Measurements from ENCODE around the gene MOGAT1. TPM values are rescaled to one million over a fixed set of nuclear protein-coding genes. Genes with fewer than 3 reads are reported as not detected.
"Not testable (repeated sequence)": the region's sequence is repeated elsewhere in the genome, so short reads cannot be mapped to it uniquely, and the experiment has no call there.

Gene MOGAT1
- total RNA-seq, 4 donors from 2014 or later = not detected

DNA sequence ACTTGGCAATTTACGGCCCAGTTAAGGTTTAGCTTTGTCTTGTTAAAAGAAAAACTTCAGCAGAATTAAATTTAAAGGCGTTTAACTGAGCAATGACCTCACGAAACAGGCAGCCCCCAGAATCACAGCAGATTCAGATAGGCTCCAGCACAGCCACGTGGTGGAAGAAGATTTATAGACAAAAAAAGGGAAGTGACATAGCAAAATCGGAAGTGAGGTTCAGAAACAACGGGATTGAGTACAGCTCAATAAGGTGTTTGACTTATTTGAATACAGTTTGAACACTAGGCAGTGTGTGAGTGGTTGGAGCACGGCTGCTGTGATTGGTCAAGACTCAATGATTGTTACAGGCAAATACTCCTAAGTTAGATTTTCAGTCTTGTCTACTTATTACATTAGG, 79.8 kb downstream of the MOGAT1 start:
- DNase-seq (ENCODE audit: low spot score in 2 of 2) = no peak
- TF ChIP-seq POLR2A (IDR thresholded peaks at IDR 0.05) (no peak), POLR2AphosphoS5 (IDR thresholded peaks at IDR 0.05) (no peak), EP300 (IDR thresholded peaks at IDR 0.05) (no peak)
- TF ChIP-seq, protein P1, sequence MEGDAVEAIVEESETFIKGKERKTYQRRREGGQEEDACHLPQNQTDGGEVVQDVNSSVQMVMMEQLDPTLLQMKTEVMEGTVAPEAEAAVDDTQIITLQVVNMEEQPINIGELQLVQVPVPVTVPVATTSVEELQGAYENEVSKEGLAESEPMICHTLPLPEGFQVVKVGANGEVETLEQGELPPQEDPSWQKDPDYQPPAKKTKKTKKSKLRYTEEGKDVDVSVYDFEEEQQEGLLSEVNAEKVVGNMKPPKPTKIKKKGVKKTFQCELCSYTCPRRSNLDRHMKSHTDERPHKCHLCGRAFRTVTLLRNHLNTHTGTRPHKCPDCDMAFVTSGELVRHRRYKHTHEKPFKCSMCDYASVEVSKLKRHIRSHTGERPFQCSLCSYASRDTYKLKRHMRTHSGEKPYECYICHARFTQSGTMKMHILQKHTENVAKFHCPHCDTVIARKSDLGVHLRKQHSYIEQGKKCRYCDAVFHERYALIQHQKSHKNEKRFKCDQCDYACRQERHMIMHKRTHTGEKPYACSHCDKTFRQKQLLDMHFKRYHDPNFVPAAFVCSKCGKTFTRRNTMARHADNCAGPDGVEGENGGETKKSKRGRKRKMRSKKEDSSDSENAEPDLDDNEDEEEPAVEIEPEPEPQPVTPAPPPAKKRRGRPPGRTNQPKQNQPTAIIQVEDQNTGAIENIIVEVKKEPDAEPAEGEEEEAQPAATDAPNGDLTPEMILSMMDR (IDR thresholded peaks at IDR 0.05) = no peak
- 84% methylated on average over 7 of the region's 7 CpGs for WGBS

DNA sequence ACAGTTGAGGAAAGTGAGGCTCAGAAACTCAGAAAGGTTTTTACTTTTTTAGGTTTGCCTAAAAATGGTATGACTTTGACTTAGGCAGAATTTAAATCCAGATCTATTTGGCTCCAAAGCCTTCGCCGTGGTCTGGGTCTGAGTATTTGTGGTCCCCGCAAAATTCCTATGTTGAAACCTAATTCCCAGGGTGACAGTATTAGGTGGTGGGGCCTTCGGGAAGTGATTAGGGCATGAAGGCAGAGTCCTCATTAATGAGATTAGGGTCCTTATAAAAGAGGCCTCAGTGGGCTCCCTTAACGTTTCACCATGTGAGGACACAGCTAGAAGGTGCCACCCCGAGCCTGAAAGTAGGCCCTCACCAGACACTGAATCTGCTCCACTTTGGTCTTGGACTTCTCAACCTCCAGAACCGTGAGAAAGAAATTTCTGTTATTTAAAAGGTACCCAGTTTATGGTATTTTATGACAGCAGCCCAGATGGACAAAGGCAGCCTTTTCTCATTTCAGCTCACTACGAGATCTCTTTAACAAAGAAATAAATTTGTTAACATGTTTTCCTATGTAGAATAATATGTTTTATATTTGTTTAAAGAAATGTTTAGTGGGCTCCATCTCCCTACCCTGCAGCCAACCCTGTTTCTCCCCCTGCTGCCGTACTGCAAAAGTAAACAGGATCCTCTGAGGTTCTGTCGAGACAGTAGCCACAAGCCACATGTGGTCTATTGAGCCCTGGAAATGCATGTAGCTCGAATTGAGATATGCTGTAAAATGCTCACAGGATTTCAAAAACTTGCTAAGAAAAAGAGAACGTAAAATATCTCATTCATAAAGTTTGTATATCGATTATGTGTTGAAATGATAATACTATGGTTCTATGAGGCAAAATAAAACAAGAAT, 80.6 kb downstream of the MOGAT1 start:
- Histone ChIP-seq H3K27ac (peak overlapping the region; percentile 17), H3K9me3 (no peaks in the 10 kb centered on the region), H3K27me3 (no peaks in the 10 kb centered on the region), H3K4me1 (no peaks in the 10 kb centered on the region), H3K4me3 (no peak overlapping the region), H3K36me3 (no peaks in the 10 kb centered on the region)
- TF ChIP-seq EP300 (IDR thresholded peaks at IDR 0.05) (no peak), POLR2A (IDR thresholded peaks at IDR 0.05) (no peak), POLR2AphosphoS5 (IDR thresholded peaks at IDR 0.05) (no peak)
- TF ChIP-seq, protein P1 (IDR thresholded peaks at IDR 0.05) = no peak
- 83% methylated on average over 13 of the region's 13 CpGs for WGBS
- DNase-seq (ENCODE audit: low spot score in 2 of 2) = no peak

More for the DNA sequence above, 79.8 kb downstream of the MOGAT1 start:
- no peak overlapping the region for H3K27ac ChIP-seq
- H3K4me1 ChIP-seq = no peaks in the 10 kb centered on the region
- H3K36me3 ChIP-seq = no peaks in the 10 kb centered on the region
- H3K9me3 ChIP-seq = no peaks in the 10 kb centered on the region
- no peak overlapping the region for H3K4me3 ChIP-seq
- no peaks in the 10 kb centered on the region for H3K27me3 ChIP-seq

DNA sequence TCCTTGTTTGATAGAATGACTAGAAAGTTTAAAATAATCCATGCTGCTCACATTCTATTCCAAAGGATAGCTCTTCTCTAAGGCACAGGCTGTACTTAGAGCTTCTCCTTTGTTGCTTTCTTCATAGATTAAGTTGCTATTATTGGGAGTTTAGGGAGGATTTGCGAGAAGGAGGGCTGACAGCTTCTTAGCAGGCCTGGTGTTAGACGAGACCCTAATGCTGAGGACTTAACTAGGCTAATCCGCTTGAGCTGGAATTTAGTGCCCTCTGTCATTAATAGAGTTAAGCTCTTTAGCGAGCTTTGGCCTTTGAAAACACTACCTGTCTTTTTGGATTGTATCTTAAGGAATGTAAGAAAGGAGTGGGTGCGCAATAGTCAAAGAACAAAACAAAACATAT, 81.3 kb downstream of the MOGAT1 start:
- peak overlapping the region; percentile 17 for H3K27ac ChIP-seq
- no peaks in the 10 kb centered on the region for H3K27me3 ChIP-seq
- H3K4me1 ChIP-seq = no peaks in the 10 kb centered on the region
- TF ChIP-seq, protein P1 (IDR thresholded peaks at IDR 0.05) = no peak
- TF ChIP-seq POLR2A (IDR thresholded peaks at IDR 0.05) = no peak
- TF ChIP-seq POLR2AphosphoS5 (IDR thresholded peaks at IDR 0.05) = no peak
- TF ChIP-seq EP300 (IDR thresholded peaks at IDR 0.05) = no peak
- H3K36me3 ChIP-seq = no peaks in the 10 kb centered on the region
- DNase-seq (ENCODE audit: low spot score in 2 of 2) = no peak
- no peaks in the 10 kb centered on the region for H3K9me3 ChIP-seq
- WGBS = 88% methylated on average over 5 of the region's 5 CpGs
- H3K4me3 ChIP-seq = no peak overlapping the region

DNA sequence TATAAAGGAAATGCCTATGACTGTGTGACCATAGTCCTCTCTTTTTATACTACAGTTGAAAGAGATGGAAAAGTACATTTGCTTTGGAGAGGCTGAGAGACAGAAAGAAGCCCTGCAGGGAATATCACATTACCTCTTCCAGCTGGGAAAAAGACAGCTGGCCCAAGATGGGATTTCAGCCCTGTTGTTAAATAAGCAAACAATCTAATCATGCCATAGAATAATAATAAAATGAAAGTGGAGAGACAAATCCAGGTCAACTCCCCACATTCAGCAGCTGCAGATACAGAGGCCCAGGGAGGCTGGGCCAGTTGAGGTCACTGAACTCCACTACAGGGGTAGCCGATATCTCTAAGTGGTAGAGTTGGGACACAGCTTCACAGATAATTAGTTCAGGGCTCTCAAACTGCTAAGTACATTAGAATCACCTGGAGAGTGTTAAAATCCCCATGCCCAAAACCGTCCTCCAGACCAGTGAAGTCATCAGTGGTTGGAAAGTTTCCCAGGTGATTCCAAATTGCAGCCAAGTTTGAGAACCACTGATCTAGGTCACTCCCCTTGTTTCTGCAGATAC, 81.9 kb downstream of the MOGAT1 start:
- Histone ChIP-seq H3K4me1 (no peaks in the 10 kb centered on the region), H3K36me3 (no peaks in the 10 kb centered on the region), H3K27ac (no peak overlapping the region), H3K27me3 (no peaks in the 10 kb centered on the region), H3K9me3 (no peaks in the 10 kb centered on the region), H3K4me3 (no peak overlapping the region)
- DNase-seq (ENCODE audit: low spot score in 2 of 2) = no peak
- 42% methylated on average over 2 of the region's 2 CpGs for WGBS
- TF ChIP-seq POLR2A (IDR thresholded peaks at IDR 0.05) = no peak
- TF ChIP-seq POLR2AphosphoS5 (IDR thresholded peaks at IDR 0.05) = no peak
- TF ChIP-seq, protein P1 (IDR thresholded peaks at IDR 0.05) = no peak
- no peak for TF ChIP-seq EP300 (IDR thresholded peaks at IDR 0.05)

DNA sequence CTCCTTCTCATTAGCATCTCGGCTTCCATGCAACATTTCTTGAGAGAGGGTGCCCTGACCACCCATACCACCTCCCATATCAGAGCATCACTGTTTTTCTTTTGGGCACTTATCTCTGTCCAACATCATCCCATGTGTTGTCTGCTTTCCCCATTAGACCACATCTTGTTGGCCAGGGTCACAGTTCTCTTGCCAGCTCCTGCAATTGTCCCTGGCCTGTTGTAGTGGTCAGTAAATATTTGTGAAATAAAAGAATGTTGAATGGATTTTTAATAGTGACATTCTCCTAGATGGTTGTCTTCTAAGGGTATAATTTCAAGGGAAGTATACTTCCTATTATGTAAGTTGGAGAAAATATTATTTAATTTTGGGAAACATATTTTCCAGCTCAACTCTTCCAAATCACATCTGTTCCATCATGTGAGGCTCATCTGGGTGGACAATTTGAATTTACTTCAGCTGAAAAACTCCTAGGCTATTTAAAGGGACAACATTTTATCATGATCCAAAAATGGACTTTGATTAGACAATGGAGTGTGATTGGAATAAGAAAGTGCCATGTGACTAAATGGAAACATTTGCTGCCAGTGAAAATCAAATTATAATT, 83.0 kb downstream of the MOGAT1 start:
- DNase-seq (ENCODE audit: low spot score in 2 of 2) = no peak
- no peaks in the 10 kb centered on the region for H3K27me3 ChIP-seq
- H3K4me3 ChIP-seq = no peak overlapping the region
- WGBS = 80% methylated on average over 1 of the region's 1 CpG
- H3K9me3 ChIP-seq = no peaks in the 10 kb centered on the region
- H3K36me3 ChIP-seq = no peaks in the 10 kb centered on the region
- H3K4me1 ChIP-seq = no peaks in the 10 kb centered on the region
- H3K27ac ChIP-seq = no peak overlapping the region
- no peak for TF ChIP-seq POLR2AphosphoS5 (IDR thresholded peaks at IDR 0.05)
- no peak for TF ChIP-seq EP300 (IDR thresholded peaks at IDR 0.05)
- TF ChIP-seq POLR2A (IDR thresholded peaks at IDR 0.05) = no peak
- TF ChIP-seq, protein P1 (IDR thresholded peaks at IDR 0.05) = no peak

DNA sequence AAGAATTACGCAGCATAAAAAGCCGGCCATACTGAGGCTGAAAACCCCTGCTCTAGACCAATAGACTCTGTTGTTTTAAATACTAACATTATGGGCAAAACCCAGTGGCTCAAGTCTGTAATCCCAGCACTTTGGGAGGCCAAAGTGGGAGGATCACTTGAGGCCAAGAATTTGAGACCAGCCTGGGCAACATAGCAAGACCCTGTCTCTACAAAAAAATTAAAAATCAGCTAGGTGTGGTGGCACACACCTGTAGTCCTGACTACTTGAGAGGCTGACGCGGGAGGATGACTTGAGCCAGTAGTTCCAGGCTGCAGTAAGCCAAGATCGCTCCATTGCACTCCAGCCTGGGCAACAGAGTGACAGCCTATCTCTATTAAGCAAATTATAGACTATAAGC, 84.1 kb downstream of the MOGAT1 start:
- H3K9me3 ChIP-seq; H3K4me3 ChIP-seq; H3K27me3 ChIP-seq; H3K27ac ChIP-seq; DNase-seq (ENCODE audit: low spot score in 2 of 2); H3K36me3 ChIP-seq; H3K4me1 ChIP-seq: not testable (repeated sequence)
- 88% methylated on average over 5 of the region's 5 CpGs for WGBS
